HepG2 (cell line): ENCODE results near the gene CACNA2D1. TPM values are rescaled to one million over a fixed set of nuclear protein-coding genes. Genes with fewer than 3 reads are reported as not detected.

Experiments
- ATAC-seq: fragments of 200-7000 bp; cut with Tn5 transposase; 3 replicates; pipeline ENCODE4 v1.9.1; 2020; ENCODE audit warnings: mild to moderate bottlenecking, moderate library complexity
- BruUV-seq: library from RNA; stranded (reverse); fragments of 400-500 nt; replicated peaks from 2 replicates; lab custom pipeline; 2021; lab: Mats Ljungman, UMichigan
- CTCF ChIA-PET: fragments of 300-600 bp; formaldehyde crosslinking; extraction: SDS; loops from one replicate; lab custom pipeline; 2021; ENCODE audit warnings: low total read pairs, inconsistent platforms, low intra/inter-chr PET ratio; lab: Yijun Ruan, JAX
- POLR2A ChIA-PET: fragments of 350-600 bp; sonication (Branson Sonifier 250); formaldehyde crosslinking; loops from one replicate; lab custom pipeline; 2020; ENCODE audit warnings: antibody characterized with exemption, inconsistent platforms; lab: Yijun Ruan, JAX
- DNase-seq: peaks from one replicate; pipeline ENCODE4 v3.0.0-alpha.2; 2015; ENCODE audit warnings: low spot score
- FAIRE-seq: peaks from 3 replicates; lab custom pipeline; 2011; peaks lifted over from hg19 to GRCh38; lab: Jason Lieb, UNC
- H2AFZ ChIP-seq: one replicate; pipeline ENCODE4 v1.6.1; 2011; ENCODE audit warnings: low read length, inconsistent platforms
- H3K27ac ChIP-seq: fragments of 300-600 bp; 3 replicates; pipeline ENCODE4 v1.8.0; 2011; ENCODE audit warnings: mixed run types, mild to moderate bottlenecking, mixed read lengths, low read length, inconsistent platforms; ENCODE audit not compliant: insufficient read depth; ENCODE audit errors: extremely low read length
- H3K27me3 ChIP-seq, 2 experiments: fragments of 200-600 bp in 1 of 2; 2 replicates in 1 of 2; 3 replicates in 1 of 2; pipeline versions ENCODE4 v1.6.0 to v1.8.0; 2011; ENCODE audit warnings: low read length in 2 of 2, mild to moderate bottlenecking in 2 of 2, moderate library complexity in 2 of 2, inconsistent platforms in 1 of 2; ENCODE audit not compliant: insufficient read depth in 2 of 2, control insufficient read depth in 1 of 2
- H3K36me3 ChIP-seq, 2 experiments: fragments of 200-600 bp in 1 of 2; replicated peaks in 1 of 2; 2 replicates in 1 of 2; 3 replicates in 1 of 2; pipeline versions ENCODE4 v1.5.1 to v1.8.0; 2011; ENCODE audit warnings: low read length in 2 of 2, inconsistent platforms in 1 of 2; ENCODE audit not compliant: insufficient read depth in 2 of 2, control insufficient read depth in 1 of 2
- H3K4me1 ChIP-seq: 2 replicates; pipeline ENCODE4 v1.5.1; 2012; ENCODE audit warnings: low read length, inconsistent platforms; ENCODE audit not compliant: insufficient read depth
- H3K4me2 ChIP-seq: 2 replicates; pipeline ENCODE4 v1.6.0; 2011; ENCODE audit warnings: low read depth, low read length, inconsistent platforms
- H3K4me3 ChIP-seq, 3 experiments: fragments of 200-600 bp in 1 of 3; sonication (generic), shearing (Covaris generic) in 1 of 3; replicated peaks in 1 of 3; 2 replicates each; pipeline ENCODE4 v1.5.1; 2011 to 2016; ENCODE audit warnings: low read length in 3 of 3, inconsistent platforms in 2 of 3, low read depth in 2 of 3, mild to moderate bottlenecking in 2 of 3, control low read depth in 1 of 3, mixed read lengths in 1 of 3; ENCODE audit not compliant: insufficient read depth in 1 of 3
- H3K79me2 ChIP-seq: one replicate; pipeline ENCODE4 v1.6.1; 2011; ENCODE audit warnings: low read length, inconsistent platforms; ENCODE audit not compliant: insufficient read depth
- H3K9ac ChIP-seq: 2 replicates; pipeline ENCODE4 v1.6.0; 2011; ENCODE audit warnings: mild to moderate bottlenecking, low read depth, low read length, inconsistent platforms; ENCODE audit not compliant: insufficient read depth
- H3K9me3 ChIP-seq: 2 replicates; pipeline ENCODE4 v1.5.1; 2012; ENCODE audit warnings: mild to moderate bottlenecking, low read length
- H4K20me1 ChIP-seq: 2 replicates; pipeline ENCODE4 v1.6.0; 2011; ENCODE audit warnings: inconsistent platforms, mild to moderate bottlenecking, low read length, moderate library complexity; ENCODE audit not compliant: insufficient read depth
- BORCS8-MEF2B ChIP-seq: sonication (generic); formaldehyde crosslinking; IDR thresholded peaks from 2 replicates; pipeline ENCODE4 v1.8.0; 2022; ENCODE audit warnings: mild to moderate bottlenecking, missing genetic modification reagents
- CCDC6 ChIP-seq: sonication (generic); formaldehyde crosslinking; IDR thresholded peaks from 2 replicates; pipeline ENCODE4 v1.8.1; 2022; ENCODE audit warnings: mild to moderate bottlenecking, missing genetic modification reagents, moderate library complexity
- GLI4 ChIP-seq: sonication (generic); formaldehyde crosslinking; IDR thresholded peaks from 2 replicates; pipeline ENCODE4 v1.5.1; 2020; ENCODE audit warnings: missing genetic modification reagents, mild to moderate bottlenecking, moderate library complexity, borderline replicate concordance
- MLLT10 ChIP-seq: sonication (generic); formaldehyde crosslinking; IDR thresholded peaks from 2 replicates; pipeline ENCODE4 v1.4.0; 2020; ENCODE audit warnings: missing genetic modification reagents
- MNT ChIP-seq: fragments of 450-650 bp; IDR thresholded peaks from 2 replicates; pipeline ENCODE4 v1.6.1; 2016
- ZNF674 ChIP-seq: sonication (generic); formaldehyde crosslinking; IDR thresholded peaks from 2 replicates; pipeline ENCODE4 v1.5.0; 2020; ENCODE audit warnings: low read depth, mild to moderate bottlenecking, missing genetic modification reagents
- ZNF891 ChIP-seq: sonication (generic); formaldehyde crosslinking; IDR thresholded peaks from 2 replicates; pipeline ENCODE4 v1.5.0; 2020; ENCODE audit warnings: mild to moderate bottlenecking, missing genetic modification reagents
- WGBS: methylation state at CpG from one replicate; pipeline ENCODE4 v1.1.6; 2017; ENCODE audit warnings: low lambda C conversion rate; 5-methylcytosine and 5-hydroxymethylcytosine counted together
- in situ Hi-C: cut with HindIII; loops from 2 replicates; pipeline ENCODE4 v1.10.0; 2017; ENCODE audit warnings: low pct_unique_long_range_greater_than_20kb; ENCODE audit not compliant: extremely low pct_ligation_motif_present
- intact Hi-C: fragments of 100-400 bp; cut with micrococcal nuclease; formaldehyde crosslinking; loops from one replicate; pipeline ENCODE4 v1.10.0; 2022; ENCODE audit not compliant: unreplicated experiment
- polyA plus RNA-seq, 8 experiments: library from polyadenylated mRNA; depleted of rRNA in 3 of 8; stranded (reverse) in 7 of 8; unstranded in 1 of 8; fragments of >200 nt; fragmentation: Illumina TruSeq in 4 of 8; extraction: Trizol in 4 of 8; gene quantifications; 2 replicates each; pipeline versions ENCODE4 v1.2.1 to v1.2.3, GENCODE V29; 2011 to 2016; ENCODE audit warnings: low read depth in 4 of 8, missing spikeins in 1 of 8, mixed read lengths in 1 of 8; ENCODE audit not compliant: insufficient read depth in 1 of 8
- total RNA-seq, 5 experiments: library from RNA; depleted of rRNA; stranded (reverse); fragments of >200 nt; fragmentation: Illumina TruSeq; extraction: Trizol; gene quantifications; 2 replicates each; pipeline ENCODE4 v1.2.3, GENCODE V29; 2016; ENCODE audit warnings: low read depth in 1 of 5
- TF ChIP-seq, protein P1 (sequence below): IDR thresholded peaks from 2 replicates; pipeline ENCODE4 v1.6.1; 2016
- TF ChIP-seq, protein P2 (sequence below): sonication (generic); formaldehyde crosslinking; IDR thresholded peaks from 2 replicates; pipeline ENCODE4 v1.8.0; 2022; ENCODE audit warnings: mild to moderate bottlenecking, missing genetic modification reagents, borderline replicate concordance

The CACNA2D1 gene
- total and polyA plus RNA-seq, 2 of the 13 experiments (the other 11 are each of a cell fraction or from before 2014, with no cell fraction given) = not detected

DNA sequence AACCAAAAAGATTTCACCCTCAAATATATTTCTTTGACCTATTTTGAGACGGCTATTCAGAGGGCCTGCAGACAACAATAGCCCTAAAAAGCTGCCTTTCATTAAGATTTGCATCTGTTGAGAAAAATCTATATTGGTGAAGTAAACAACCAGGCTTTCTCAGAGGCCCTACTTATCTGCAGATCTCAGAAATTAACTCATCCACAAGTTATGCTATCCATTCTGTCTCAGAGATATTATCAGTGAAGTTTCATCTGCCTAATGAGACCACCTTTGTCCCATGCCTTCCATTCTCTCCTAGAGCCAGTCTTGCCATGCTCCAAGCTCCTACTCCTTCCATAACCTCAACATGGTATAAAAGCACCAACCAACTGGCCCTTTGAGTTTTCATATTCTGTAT, 130.3 kb downstream of the CACNA2D1 start:
- TF ChIP-seq GLI4 = no peak
- no peak for TF ChIP-seq MNT
- TF ChIP-seq, protein P1, sequence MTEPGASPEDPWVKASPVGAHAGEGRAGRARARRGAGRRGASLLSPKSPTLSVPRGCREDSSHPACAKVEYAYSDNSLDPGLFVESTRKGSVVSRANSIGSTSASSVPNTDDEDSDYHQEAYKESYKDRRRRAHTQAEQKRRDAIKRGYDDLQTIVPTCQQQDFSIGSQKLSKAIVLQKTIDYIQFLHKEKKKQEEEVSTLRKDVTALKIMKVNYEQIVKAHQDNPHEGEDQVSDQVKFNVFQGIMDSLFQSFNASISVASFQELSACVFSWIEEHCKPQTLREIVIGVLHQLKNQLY (CRISPR knock-in tag) = no peak
- no peak for TF ChIP-seq MLLT10 (CRISPR knock-in tag)
- no peak for TF ChIP-seq BORCS8-MEF2B
- TF ChIP-seq ZNF674 (CRISPR knock-in tag) = no peak
- TF ChIP-seq ZNF891 (CRISPR knock-in tag) = no peak
- CTCF ChIA-PET = no interaction called here
- Histone ChIP-seq H3K4me1 (no peaks in the 10 kb centered on the region), H3K4me2 (no peak overlapping the region), H3K9ac (no peak overlapping the region), H3K27me3 (no peaks in the 10 kb centered on the region), H2AFZ (no peak overlapping the region), H3K36me3 (no peaks in the 10 kb centered on the region), H3K4me3 (no peak overlapping the region), H3K27ac (no peak overlapping the region), H3K79me2 (no peaks in the 10 kb centered on the region), H3K9me3 (no peaks in the 10 kb centered on the region), H4K20me1 (no peaks in the 10 kb centered on the region)
- POLR2A ChIA-PET = no interaction called here
- no TSS peak for BruUV-seq
- DNase-seq (no peak), FAIRE-seq (no peak), ATAC-seq (no peak)
- in situ Hi-C loops (no loop called here), intact Hi-C loops (no loop called here)
- 0% methylated on average over 1 of the region's 1 CpG for WGBS

DNA sequence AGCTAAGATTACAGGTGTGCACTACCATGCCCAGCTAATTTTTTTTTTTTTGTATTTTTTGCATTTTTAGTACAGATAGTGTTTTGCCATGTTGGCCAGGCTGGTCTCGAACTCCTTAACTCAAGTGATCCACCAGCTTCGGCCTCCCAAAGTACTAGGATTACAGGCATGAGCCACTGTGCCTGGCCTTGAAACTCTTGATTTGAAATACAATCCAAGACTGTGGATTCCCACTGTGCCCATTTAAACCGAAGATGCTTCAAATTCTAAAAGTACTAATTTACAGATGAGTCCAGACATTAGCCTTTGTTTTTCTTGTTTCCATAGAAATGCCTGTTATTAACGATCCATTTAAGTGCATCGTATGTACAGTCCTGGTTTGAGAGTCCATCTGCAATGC, 130.9 kb downstream of the CACNA2D1 start:
- H3K27me3 ChIP-seq = no peaks in the 10 kb centered on the region
- ATAC-seq (no peak), DNase-seq (no peak), FAIRE-seq (no peak)
- intact Hi-C loops (no loop called here), in situ Hi-C loops (no loop called here)
- H3K27ac ChIP-seq = no peak overlapping the region
- ChIA-PET CTCF (no interaction called here), POLR2A (interaction anchor here (0.7 kb wide), 1 partner anchor 59 kb away, joined by 3 read pairs; no protein-coding TSS in a partner anchor)
- no peaks in the 10 kb centered on the region for H3K4me1 ChIP-seq
- H3K79me2 ChIP-seq = no peaks in the 10 kb centered on the region
- no peak overlapping the region for H2AFZ ChIP-seq
- no peaks in the 10 kb centered on the region for H3K36me3 ChIP-seq
- H3K9me3 ChIP-seq = no peaks in the 10 kb centered on the region
- no peak overlapping the region for H3K9ac ChIP-seq
- no TSS peak for BruUV-seq
- no peak overlapping the region for H3K4me2 ChIP-seq
- no peaks in the 10 kb centered on the region for H4K20me1 ChIP-seq
- H3K4me3 ChIP-seq = no peak overlapping the region
- WGBS = 21% methylated on average over 5 of the region's 5 CpGs
- no peak for TF ChIP-seq CCDC6 (CRISPR knock-in tag)
- TF ChIP-seq, protein P2, sequence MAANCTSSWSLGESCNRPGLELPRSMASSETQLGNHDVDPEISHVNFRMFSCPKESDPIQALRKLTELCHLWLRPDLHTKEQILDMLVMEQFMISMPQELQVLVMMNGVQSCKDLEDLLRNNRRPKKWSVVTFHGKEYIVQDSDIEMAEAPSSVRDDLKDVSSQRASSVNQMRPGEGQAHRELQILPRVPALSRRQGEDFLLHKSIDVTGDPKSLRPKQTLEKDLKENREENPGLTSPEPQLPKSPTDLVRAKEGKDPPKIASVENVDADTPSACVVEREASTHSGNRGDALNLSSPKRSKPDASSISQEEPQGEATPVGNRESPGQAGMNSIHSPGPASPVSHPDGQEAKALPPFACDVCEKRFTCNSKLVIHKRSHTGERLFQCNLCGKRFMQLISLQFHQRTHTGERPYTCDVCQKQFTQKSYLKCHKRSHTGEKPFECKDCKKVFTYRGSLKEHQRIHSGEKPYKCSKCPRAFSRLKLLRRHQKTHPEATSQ (CRISPR knock-in tag) = no peak
